ENCODE results near the gene VAV1.

GRCh38 chr19:6723738-6724137 lies 48.8 kb upstream of the VAV1 start:
- TF ChIP-seq POLR2AphosphoS5 (IDR thresholded peaks at IDR 0.05; ENCODE audit: low read depth, low read length) (no peak), CTCF (IDR thresholded peaks at IDR 0.05) (no peak)
